MM.1S (cell line): ENCODE results near the gene APPL1.

Source experiments
- DNase-seq: peaks from one replicate; pipeline ENCODE4 v3.0.0-alpha.2; 2015
- H2AFZ ChIP-seq: fragments of 300-600 bp; sonication (generic); 2 replicates; pipeline ENCODE4 v1.6.0; 2016; ENCODE audit warnings: antibody characterized with exemption, low read length
- H3F3A ChIP-seq: fragments of 300-600 bp; sonication (generic); 2 replicates; pipeline ENCODE4 v1.6.1; 2016; ENCODE audit warnings: mild to moderate bottlenecking, antibody characterized with exemption, low read length, moderate library complexity, mixed read lengths; ENCODE audit not compliant: insufficient read depth
- H3K27ac ChIP-seq: fragments of 300-600 bp; sonication (generic); 2 replicates; pipeline ENCODE4 v1.5.1; 2016; ENCODE audit warnings: mild to moderate bottlenecking, low read length
- H3K27me3 ChIP-seq: fragments of 300-600 bp; sonication (generic); replicated peaks from 2 replicates; pipeline ENCODE4 v1.6.0; 2016; ENCODE audit warnings: low read length; ENCODE audit not compliant: insufficient read depth
- H3K36me3 ChIP-seq: fragments of 300-600 bp; sonication (generic); replicated peaks from 2 replicates; pipeline ENCODE4 v1.6.1; 2016; ENCODE audit warnings: mild to moderate bottlenecking, low read length, mixed read lengths; ENCODE audit not compliant: insufficient read depth
- H3K4me1 ChIP-seq: fragments of 300-600 bp; sonication (generic); 2 replicates; pipeline ENCODE4 v1.6.1; 2016; ENCODE audit warnings: low read length, mixed read lengths
- H3K4me2 ChIP-seq: fragments of 300-600 bp; sonication (generic); 2 replicates; pipeline ENCODE4 v1.6.0; 2016; ENCODE audit warnings: low read depth, low read length
- H3K4me3 ChIP-seq: fragments of 300-600 bp; sonication (generic); 2 replicates; pipeline ENCODE4 v1.5.1; 2016; ENCODE audit warnings: low read length, mixed read lengths
- H3K79me2 ChIP-seq: fragments of 300-600 bp; sonication (generic); 2 replicates; pipeline ENCODE4 v1.6.1; 2016; ENCODE audit warnings: mixed run types, low read length, mixed read lengths
- H3K9ac ChIP-seq: fragments of 300-600 bp; sonication (generic); 2 replicates; pipeline ENCODE4 v1.6.1; 2016; ENCODE audit warnings: low read length, mixed read lengths
- H3K9me2 ChIP-seq: fragments of 300-600 bp; sonication (generic); replicated peaks from 2 replicates; pipeline ENCODE4 v1.6.1; 2016; ENCODE audit warnings: mild to moderate bottlenecking, low read length, mixed read lengths; ENCODE audit not compliant: insufficient read depth
- H3K9me3 ChIP-seq: fragments of 300-600 bp; sonication (generic); replicated peaks from 2 replicates; pipeline ENCODE4 v1.6.1; 2016; ENCODE audit warnings: mild to moderate bottlenecking, low read length, mixed read lengths; ENCODE audit not compliant: insufficient read depth
- H4K20me1 ChIP-seq: fragments of 300-600 bp; sonication (generic); 2 replicates; pipeline ENCODE4 v1.6.1; 2016; ENCODE audit warnings: mild to moderate bottlenecking, low read length, moderate library complexity, mixed read lengths; ENCODE audit not compliant: insufficient read depth
- EZH2 ChIP-seq: fragments of 300-600 bp; sonication (generic); optimal IDR thresholded peaks from 2 replicates; pipeline ENCODE3; 2017; ENCODE audit warnings: low read depth, mild to moderate bottlenecking, antibody characterized with exemption, low read length, mixed read lengths
- EZH2phosphoT487 ChIP-seq: fragments of 300-600 bp; sonication (generic); IDR thresholded peaks from 2 replicates; pipeline ENCODE4 v1.6.1; 2018; ENCODE audit warnings: antibody characterized with exemption, low read length
- TF ChIP-seq, protein P1 (sequence below): fragments of 300-600 bp; sonication (generic); IDR thresholded peaks from 2 replicates; pipeline ENCODE4 v1.5.1; 2016; ENCODE audit warnings: antibody characterized with exemption, low read length, mixed read lengths

Gene APPL1

DNA sequence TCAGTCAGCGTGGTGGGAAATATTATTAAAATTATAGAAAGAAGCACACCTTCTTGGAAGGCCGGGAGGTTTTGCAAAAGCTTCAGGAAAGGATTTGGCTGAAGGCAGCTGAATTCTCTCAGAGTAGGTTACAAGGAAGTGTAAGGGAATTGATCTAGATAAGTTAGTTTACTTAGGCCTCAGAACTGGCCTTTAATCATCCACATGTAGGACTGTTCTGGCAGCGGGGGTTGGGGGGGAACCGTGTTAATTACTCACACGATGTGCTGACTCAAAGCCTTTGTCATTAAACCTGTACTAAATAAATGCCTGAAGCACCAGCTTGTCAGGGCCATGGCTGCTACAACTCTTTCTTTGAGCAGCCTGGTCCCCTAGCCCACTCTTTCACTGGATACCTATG is 52.2 kb downstream of the APPL1 start:
- H3K36me3 ChIP-seq, result no peaks in the 10 kb centered on the region
- H3K4me2 ChIP-seq, result no peak overlapping the region
- no peaks in the 10 kb centered on the region for H3K79me2 ChIP-seq
- no peak overlapping the region for H3K4me3 ChIP-seq
- H2AFZ ChIP-seq, result no peak overlapping the region
- no peaks in the 10 kb centered on the region for H3K27me3 ChIP-seq
- no peak for TF ChIP-seq EZH2
- no peak for TF ChIP-seq EZH2phosphoT487
- TF ChIP-seq, protein P1, sequence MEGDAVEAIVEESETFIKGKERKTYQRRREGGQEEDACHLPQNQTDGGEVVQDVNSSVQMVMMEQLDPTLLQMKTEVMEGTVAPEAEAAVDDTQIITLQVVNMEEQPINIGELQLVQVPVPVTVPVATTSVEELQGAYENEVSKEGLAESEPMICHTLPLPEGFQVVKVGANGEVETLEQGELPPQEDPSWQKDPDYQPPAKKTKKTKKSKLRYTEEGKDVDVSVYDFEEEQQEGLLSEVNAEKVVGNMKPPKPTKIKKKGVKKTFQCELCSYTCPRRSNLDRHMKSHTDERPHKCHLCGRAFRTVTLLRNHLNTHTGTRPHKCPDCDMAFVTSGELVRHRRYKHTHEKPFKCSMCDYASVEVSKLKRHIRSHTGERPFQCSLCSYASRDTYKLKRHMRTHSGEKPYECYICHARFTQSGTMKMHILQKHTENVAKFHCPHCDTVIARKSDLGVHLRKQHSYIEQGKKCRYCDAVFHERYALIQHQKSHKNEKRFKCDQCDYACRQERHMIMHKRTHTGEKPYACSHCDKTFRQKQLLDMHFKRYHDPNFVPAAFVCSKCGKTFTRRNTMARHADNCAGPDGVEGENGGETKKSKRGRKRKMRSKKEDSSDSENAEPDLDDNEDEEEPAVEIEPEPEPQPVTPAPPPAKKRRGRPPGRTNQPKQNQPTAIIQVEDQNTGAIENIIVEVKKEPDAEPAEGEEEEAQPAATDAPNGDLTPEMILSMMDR, result no peak
- H3F3A ChIP-seq, result no peaks in the 10 kb centered on the region; the same call in 1 of the 2 replicates
- no peak for DNase-seq
- H3K27ac ChIP-seq, result no peak overlapping the region
- H3K9ac ChIP-seq, result no peak overlapping the region
- H3K9me3 ChIP-seq, result no peaks in the 10 kb centered on the region
- H3K4me1 ChIP-seq, result no peaks in the 10 kb centered on the region
- H4K20me1 ChIP-seq, result no peaks in the 10 kb centered on the region
- no peaks in the 10 kb centered on the region for H3K9me2 ChIP-seq

DNA sequence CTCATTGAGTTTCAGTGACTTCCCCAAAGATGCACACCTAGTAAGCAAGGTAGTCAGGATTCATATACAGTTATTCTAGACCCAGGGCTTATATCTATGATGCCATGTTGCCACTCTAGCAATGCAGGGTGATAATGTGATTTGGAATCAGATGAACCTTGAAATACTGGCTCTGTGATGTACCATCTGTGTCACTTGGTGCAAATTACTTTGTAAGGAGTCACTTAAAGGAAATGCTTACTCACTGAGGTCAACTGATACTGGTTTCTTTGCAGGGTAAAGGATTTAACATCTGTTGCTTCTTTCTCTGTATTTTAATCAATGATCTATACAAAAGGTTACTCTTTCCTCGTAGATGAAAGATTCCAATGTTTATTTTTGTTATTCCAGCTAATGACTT is 54.2 kb downstream of the APPL1 start:
- Histone ChIP-seq H3K9me2 (no peaks in the 10 kb centered on the region), H4K20me1 (no peaks in the 10 kb centered on the region), H3K27ac (no peak overlapping the region), H3K4me3 (no peak overlapping the region), H3K79me2 (no peaks in the 10 kb centered on the region), H3K9ac (no peak overlapping the region), H3F3A (no peaks in the 10 kb centered on the region; the same call in 1 of the 2 replicates), H3K36me3 (no peaks in the 10 kb centered on the region), H3K4me2 (no peak overlapping the region), H2AFZ (no peak overlapping the region), H3K4me1 (no peaks in the 10 kb centered on the region), H3K9me3 (no peaks in the 10 kb centered on the region), H3K27me3 (no peaks in the 10 kb centered on the region)
- TF ChIP-seq, protein P1, result no peak
- TF ChIP-seq EZH2 (no peak), EZH2phosphoT487 (no peak)
- DNase-seq, result no peak

DNA sequence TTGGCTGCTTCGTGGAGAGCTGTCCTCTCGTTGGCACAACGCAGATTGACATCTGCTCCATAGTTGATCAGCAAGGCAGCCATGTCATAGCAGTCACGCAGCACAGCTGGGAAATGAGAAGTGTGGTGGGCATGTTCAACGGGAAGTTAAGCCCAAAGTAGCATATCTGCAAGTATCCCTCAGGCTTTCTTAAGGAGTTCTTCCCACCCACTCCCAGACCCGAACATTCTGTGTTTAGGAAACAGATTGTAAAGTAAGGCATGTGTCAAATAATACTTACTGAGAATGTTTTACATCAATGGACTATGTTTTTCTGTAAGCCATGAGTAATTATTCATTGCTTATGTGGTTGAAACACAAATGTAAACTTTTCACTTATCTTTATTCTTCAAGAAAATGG is 55.8 kb downstream of the APPL1 start:
- H2AFZ ChIP-seq, result no peak overlapping the region
- no peaks in the 10 kb centered on the region for H3K9me2 ChIP-seq

More for the DNA sequence above, 55.8 kb downstream of the APPL1 start:
- Histone ChIP-seq H3F3A (no peaks in the 10 kb centered on the region), H3K9me3 (no peaks in the 10 kb centered on the region), H3K4me1 (no peaks in the 10 kb centered on the region), H3K27me3 (no peaks in the 10 kb centered on the region), H3K79me2 (no peaks in the 10 kb centered on the region), H3K4me3 (no peak overlapping the region), H4K20me1 (no peaks in the 10 kb centered on the region), H3K36me3 (no peaks in the 10 kb centered on the region), H3K4me2 (no peak overlapping the region), H3K27ac (no peak overlapping the region), H3K9ac (no peak overlapping the region)
- no peak for TF ChIP-seq EZH2phosphoT487
- TF ChIP-seq, protein P1, result no peak
- no peak for TF ChIP-seq EZH2
- no peak for DNase-seq
